ENCODE data around the gene ALG3.
"Not testable (repeated sequence)": the region's sequence is repeated elsewhere in the genome, so short reads cannot be mapped to it uniquely, and the experiment has no call there.

ALG3 gene

DNA sequence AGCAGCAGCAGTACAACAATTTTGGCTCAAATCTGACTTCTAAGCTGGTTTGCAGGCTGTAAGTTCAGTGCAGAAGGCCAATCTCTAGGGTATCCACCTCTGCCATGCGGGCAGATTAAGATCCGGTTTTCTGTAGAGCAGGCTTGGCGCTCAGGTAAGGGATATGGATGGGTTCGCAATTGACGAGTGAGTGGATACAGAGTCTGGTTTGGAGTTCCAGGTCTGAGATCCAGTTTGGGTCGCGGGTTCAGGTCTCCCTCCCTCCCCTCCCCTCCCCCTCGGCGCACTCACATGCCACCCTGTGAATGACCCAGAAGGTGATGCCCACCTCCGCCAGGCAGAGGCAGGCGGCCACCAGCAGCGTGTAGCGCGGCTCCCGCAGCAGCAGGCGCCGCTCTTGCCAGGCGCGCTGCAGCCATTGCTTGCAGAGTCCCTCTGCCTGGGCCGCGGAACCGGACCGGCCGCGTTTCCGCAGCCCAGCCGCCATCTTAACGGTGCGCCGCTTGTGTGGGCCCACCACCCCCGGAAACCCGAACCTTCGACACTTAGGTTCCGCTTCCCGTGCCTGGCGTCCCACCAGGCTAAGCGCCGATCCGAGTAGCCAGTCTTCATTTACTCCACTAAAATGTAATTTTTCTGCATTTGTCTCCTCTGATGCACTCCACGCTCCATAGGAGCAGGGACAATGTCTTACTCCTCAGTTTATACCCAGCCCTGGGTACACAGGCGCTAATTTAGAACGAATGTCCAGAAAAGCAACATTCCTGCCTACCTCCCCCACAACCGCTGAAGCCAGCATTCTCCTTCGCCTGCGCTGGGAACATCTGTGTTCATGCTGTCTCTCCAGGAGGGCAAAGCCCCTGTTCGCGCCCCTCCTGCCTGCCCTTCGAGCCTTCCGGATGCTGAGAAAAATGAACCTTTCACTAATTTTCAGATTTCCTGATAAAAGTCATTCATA is at the start of gene ALG3:
ALG3 (minus strand) TSS at position 509 of the 958 bp plus-strand sequence; CDS start at position 487, 22 bp downstream.
- peak; percentile 84 for DNase-seq (ENCODE audit: low spot score)

DNA sequence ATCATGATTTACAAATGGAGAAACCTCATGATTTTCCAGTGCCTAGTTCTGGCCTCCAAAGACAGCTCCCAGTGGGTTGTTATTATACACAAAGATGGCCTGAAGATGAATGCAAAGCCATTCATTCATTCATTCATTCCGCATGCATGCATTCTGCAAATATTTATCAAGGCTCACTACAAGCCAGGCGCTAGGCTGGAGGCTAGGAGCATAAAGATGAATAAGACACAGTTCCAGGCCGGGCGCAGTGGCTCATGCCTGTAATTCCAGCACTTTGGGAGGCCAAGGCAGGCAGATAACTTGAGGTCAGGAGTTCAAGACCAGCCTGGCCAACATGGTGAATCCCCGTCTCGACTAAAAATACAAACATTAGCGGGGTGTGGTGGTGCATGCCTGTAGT is 47.9 kb upstream of the ALG3 start:
- DNase-seq (ENCODE audit: low spot score): no peak

DNA sequence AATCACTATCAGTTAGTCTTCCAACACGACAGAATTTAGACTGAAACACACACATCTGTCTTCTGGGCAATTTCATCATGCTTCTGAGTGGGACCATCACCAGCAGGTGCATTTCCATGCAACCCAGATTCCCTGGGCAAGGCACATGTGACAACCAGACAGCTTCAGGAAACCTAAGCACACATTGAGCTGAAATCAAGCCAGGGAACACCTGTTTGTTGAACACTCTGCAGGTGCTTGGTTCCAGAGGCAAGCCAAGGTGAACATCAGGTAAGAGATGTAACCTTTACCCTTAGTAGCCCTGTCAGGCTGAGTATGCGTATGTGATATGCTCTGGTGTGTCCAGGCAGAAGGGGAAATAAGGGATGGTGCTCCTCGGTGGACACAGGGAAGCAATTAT is 47.0 kb upstream of the ALG3 start:
- DNase-seq (ENCODE audit: low spot score): no peak

DNA sequence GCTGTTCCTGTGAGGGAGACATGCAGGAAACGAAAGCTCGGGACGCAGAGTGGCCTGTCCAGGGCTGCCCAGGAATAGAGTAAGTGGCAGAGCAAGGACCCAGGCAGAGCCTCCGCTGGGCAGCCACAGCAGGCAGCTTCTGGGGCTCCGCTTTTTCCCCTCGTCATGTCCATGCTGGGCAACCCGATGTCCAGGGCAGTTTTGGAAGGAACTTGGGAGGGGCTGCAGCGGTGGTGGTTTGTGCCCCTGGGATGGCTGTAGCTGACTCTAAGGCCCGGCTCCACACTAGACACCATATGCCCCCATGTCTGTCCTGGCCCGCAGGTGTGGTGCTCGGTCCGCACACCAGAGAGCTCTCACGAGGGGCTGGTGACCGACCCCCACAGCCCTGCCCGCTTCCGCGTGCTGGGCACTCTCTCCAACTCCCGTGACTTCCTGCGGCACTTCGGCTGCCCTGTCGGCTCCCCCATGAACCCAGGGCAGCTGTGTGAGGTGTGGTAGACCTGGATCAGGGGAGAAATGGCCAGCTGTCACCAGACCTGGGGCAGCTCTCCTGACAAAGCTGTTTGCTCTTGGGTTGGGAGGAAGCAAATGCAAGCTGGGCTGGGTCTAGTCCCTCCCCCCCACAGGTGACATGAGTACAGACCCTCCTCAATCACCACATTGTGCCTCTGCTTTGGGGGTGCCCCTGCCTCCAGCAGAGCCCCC is 43.1 kb upstream of the ALG3 start:
- no peak for DNase-seq (ENCODE audit: low spot score)

DNA sequence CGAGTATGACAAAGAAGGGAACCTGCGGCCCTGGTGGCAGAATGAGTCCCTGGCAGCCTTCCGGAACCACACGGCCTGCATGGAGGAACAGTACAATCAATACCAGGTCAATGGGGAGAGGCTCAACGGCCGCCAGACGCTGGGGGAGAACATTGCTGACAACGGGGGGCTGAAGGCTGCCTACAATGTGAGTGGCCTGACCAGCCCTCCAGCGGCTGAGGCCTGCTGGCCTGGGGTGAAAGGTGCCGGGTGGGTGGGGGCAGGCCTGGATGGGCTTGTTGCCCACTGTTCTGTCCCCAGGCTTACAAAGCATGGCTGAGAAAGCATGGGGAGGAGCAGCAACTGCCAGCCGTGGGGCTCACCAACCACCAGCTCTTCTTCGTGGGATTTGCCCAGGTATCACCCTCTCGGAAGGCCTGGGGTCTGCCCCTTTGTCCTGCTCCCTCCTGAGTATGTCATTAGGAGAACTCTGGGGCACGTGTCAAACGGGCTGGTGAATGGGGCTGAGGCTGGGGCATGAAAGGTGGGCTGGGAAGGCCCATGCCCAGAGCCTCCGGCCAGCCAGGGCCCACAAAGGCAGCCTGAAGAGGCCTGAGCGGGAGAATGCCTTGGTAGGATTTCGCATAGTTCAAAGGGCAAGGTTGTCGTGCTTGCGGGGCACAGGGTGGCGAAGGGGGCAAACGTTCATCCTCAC is 42.4 kb upstream of the ALG3 start:
- no peak for DNase-seq (ENCODE audit: low spot score)

DNA sequence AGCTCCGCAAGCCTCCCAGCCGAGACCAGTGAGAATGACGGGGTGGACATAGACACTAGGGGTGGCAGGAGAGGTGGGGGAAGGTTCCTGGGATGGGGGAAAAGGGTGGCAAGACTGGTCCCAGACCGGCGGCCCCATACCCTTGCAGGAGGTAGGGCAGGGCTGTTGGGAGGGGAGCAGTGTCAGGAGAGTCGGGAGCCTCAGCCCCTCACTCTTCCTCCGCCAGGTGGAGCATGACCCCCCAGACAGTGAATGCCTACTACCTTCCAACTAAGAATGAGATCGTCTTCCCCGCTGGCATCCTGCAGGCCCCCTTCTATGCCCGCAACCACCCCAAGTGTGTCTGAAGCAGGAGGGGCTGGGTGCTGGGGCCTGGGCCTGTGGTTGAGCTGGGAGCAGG is 41.6 kb upstream of the ALG3 start:
- no peak for DNase-seq (ENCODE audit: low spot score)

DNA sequence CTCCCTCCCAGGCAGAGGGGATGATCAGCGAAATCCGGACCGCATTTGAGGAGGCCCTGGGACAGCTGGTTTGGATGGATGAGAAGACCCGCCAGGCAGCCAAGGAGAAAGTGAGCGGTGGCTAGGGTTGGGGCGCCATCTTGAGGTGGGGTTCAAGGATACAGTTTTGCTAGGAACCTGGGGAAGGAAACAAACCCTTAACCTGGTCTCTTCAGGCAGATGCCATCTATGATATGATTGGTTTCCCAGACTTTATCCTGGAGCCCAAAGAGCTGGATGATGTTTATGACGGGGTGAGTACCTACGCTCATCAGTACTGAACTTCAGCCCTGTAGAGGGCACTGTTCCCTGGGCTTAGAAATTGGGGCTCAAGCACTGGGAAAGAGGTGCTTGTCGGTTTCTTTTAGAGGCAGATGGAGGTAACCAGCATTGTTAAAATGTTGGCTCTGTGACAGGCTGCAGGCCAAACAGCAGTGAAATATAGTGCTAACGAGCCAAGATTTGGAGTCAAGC is 40.7 kb upstream of the ALG3 start:
- DNase-seq (ENCODE audit: low spot score): peak; percentile 64

DNA sequence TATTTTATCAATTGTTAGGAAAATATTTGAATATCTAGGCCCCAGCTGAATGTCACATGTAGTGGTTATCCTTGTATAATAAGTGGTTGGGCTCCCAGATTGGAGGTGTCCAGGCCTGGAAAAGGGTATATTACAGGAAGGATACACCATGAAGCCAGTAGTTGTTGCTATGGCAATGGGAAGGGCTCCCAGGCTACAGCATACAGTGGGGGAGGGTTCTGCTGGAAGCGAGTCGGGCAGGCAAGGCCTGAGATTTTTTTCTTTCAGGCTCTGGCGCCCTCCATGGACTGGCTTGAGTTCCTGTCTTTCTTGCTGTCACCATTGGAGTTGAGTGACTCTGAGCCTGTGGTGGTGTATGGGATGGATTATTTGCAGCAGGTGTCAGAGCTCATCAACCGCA is 35.9 kb upstream of the ALG3 start:
- no peak for DNase-seq (ENCODE audit: low spot score)

DNA sequence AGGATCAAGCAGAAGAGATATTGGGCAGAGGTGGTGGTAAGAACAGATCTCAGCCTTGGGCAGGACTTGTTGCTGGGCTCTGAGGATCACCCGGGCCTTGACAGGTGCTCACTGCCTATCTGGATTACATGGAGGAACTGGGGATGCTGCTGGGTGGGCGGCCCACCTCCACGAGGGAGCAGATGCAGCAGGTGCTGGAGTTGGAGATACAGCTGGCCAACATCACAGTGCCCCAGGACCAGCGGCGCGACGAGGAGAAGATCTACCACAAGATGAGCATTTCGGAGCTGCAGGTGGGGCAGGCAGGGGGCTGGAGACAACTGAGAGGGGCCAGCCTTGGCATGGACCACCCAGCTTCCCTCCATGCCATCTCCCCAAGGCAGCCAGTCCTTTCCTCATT is 34.9 kb upstream of the ALG3 start:
- DNase-seq (ENCODE audit: low spot score): no peak

DNA sequence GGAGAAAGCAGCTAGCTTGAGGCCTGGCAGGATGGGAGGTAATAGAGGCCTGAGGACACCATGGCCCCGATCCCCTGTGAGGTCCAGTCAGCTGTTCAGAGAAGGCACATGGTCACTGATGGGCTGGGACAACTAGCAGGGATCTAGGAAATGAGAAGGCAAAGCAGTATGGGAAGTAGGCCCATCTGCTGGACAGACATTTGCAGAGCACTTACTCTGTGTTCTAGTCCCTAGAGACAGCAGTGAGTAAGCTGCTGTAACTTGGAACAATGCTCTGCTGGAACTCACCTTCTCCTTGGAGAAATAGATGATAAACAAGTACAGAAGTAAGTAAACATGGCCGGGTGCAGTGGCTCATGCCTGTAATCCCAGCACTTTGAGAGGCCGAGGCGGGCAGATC is 34.2 kb upstream of the ALG3 start:
- no peak for DNase-seq (ENCODE audit: low spot score)

DNA sequence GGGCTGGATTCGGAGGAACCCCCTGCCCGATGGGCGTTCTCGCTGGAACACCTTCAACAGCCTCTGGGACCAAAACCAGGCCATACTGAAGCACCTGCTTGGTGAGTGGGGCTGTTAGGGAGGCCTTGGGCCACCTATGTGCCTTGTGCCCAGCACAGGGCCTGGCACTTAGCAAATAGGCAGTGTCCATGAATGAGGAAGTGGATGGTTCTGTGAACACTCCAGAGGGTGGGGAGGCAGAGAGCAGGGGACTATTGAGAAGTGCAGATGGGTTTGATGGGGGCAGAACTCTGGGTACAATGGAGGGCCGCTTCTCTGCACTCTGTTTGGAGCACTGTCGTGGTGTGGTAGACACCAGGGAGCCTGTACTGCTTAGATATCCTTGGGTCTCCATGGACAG is 28.6 kb upstream of the ALG3 start:
- DNase-seq (ENCODE audit: low spot score): no peak

DNA sequence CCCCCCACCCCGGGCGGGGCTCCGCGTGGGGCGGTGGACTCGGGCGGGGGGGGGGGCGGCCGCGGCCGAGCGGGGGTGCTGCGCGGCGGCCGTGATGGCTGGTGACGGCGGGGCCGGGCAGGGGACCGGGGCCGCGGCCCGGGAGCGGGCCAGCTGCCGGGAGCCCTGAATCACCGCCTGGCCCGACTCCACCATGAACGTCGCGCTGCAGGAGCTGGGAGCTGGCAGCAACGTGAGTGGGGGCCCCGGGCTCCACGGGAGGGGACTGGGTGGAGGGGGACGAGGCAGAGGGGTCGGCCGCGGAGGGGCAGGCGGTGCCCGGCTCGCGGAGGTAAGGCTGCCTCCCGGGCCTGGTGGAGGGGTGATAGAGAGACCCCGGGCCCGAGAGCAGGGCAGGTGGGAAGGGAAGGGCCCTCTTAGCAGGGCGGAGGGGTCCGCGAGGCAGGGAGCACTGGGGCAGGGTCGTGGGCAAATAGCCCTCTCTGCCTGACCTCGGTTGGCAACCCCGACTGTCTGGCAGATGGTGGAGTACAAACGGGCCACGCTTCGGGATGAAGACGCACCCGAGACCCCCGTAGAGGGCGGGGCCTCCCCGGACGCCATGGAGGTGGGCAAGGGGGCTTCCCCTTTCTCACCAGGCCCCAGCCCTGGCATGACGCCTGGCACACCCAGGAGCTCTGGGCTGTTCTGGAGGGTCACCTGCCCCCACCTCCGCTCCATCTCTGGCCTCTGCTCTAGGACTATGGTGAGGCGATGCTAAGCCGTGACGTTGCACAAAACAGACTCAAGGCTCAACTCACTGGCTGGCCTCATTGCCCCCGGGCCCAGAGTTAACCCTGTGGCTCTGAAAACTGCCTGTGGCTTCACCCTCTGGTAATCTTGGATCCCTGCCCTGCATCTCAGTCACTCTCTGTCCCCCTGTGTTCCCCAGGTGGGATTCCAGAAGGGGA is 27.5 kb upstream of the ALG3 start, which contains the start of gene ECE2:
ECE2 (plus strand) TSS at position 62 of the 950 bp plus-strand sequence; CDS start at position 194, 132 bp downstream.
- no peak for DNase-seq (ENCODE audit: low spot score)

DNA sequence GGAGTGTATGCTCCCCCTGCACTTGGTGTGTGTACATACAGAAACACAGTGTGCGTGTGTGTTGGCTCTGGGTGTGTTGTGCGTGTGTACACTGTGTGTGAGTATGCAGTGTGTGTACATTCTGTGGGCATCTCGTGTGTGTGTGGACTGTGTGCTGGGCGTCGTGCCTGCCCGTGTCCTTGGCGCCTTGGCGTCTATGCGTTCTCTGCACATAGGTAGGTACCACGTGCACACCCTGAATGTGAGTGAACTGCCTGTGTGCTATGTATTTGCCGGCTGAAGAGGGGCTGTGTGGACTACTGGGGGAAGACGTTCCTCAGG is 26.6 kb upstream of the ALG3 start:
- no peak for DNase-seq (ENCODE audit: low spot score)

DNA sequence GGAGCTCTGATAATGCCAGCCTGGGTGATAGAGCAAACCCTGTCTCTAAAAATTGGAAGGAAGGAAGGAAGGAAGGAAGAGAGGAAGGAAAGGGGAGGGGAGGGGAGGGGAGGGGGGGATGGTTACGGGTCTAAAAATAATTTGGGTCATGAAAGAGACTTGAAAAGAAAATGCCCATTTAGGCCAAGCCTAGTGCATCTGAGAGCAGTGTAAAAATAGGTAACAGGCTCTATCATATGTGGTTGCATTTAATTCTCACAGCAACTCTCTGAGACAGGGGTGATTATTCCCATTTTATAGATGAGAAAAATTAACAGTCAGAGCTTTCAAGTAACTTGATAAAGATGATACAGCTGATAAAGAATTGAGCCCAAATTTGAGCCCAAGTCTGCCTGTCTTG is 23.5 kb upstream of the ALG3 start:
- no peak for DNase-seq (ENCODE audit: low spot score)

DNA sequence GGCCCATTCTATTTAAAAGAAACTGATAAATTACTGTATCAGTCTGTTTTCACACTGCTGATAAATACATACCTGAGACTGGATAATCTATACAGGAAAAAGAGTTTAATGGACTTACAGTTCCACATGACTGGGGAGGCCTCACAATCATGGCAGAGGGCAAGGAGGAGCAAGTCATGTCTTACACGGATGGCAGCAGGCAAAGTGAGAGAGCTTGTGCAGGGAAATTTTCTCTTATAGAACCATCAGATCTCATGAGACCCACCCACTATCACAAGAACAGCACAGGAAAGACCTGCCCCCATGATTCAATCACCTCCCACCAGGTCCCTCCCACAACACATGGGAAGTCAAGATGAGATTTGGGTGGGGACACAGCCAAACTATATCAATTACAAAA is 18.5 kb upstream of the ALG3 start:
- DNase-seq (ENCODE audit: low spot score): not testable (repeated sequence)

DNA sequence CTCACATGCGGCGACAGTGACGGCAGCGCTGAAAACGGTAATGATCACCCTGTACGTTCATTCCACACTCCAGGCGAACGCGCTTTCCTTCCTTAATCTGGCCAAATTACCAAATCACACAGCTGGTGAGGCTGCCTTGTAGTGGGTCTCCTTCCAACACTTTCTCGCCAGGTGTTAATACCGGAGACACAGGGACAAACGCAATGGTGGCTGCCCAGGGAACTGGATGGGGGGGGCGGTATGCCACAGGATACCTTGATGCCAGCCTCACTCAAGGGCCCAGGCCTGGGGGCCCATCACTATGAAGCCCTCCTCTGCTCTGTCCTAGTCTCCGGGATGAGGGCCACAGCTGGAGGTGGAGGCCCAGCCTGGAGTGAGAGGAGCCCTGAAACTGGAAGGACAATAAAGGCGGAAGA is 14.0 kb upstream of the ALG3 start:
- DNase-seq (ENCODE audit: low spot score): no peak

DNA sequence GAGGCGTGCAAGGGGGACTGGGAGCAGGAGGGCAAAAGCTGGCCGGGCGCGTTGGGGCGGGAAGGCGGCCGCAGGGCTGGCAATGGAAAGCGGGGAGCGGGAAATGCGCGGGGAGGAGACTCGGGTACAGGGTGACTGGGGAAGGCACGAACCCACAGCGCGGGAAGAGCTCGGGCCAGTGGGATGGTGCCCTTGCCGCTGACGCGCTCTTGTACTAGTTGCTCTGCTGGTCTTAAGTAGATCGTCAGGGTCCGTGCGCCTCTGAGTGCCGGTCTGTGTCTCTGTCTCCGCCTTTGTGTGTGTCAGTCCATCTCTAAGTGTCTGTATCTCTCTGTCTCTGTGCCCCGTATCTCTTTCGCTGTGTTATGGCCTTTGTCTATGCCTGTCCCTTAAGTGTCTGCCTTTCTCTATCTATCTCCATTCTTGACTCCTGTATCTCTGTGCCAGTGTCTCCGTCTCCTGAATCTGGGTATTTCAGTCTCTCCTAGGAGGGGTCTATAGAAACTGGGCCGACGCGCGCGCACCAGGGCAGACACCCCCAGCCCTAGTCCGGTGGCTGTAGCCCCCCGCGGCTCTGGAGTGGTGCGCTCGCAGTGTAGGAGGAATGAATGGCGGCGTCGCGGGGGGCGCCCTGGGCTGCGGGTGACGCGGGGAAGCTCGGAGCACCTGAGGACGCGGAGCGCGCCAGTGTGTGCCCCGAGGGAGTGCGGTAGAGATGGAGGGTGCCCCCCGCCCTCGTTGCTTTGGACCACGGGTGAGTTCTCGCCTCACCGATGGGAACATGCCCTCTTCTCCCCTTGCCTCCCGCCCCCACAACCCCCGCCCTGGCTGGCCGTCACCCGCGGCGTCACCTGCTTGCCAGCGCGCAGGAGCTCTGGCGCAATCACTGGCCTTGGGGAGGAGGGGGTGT is 13.3 kb upstream of the ALG3 start:
- DNase-seq (ENCODE audit: low spot score): no peak

DNA sequence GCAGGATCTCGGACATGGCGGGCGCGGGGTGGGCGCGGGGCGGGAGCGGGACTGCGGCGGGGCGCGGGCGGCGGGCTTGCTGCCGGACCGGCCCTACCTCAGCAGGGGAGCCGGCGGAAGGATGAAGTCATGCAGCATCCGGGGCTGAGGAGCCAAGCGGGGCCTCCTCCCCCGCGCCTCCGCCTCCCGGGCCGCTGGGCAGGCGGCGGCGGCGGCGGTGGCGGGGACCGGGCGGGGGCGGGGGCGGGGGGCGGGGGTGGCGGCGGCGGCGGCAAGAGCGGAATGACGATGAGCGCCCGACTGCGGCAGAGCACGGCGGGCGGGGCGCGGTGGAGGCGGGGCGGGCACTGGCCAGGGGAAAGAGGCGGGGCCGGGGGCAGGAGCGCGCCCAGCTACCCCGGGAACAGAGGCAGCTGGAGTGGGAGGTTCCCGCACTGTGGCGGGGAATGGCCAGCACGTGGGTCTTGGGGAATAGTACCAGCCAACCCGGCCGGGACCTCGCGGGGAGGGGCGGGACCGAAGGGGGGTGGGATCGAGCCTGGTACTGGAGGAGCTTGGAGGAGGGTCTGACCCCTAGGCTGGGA is 12.6 kb upstream of the ALG3 start, which contains the start of gene CAMK2N2:
CAMK2N2 (minus strand) TSS at position 284 of the 584 bp plus-strand sequence; CDS start at position 16, 268 bp downstream.
- peak; percentile 58 for DNase-seq (ENCODE audit: low spot score)

DNA sequence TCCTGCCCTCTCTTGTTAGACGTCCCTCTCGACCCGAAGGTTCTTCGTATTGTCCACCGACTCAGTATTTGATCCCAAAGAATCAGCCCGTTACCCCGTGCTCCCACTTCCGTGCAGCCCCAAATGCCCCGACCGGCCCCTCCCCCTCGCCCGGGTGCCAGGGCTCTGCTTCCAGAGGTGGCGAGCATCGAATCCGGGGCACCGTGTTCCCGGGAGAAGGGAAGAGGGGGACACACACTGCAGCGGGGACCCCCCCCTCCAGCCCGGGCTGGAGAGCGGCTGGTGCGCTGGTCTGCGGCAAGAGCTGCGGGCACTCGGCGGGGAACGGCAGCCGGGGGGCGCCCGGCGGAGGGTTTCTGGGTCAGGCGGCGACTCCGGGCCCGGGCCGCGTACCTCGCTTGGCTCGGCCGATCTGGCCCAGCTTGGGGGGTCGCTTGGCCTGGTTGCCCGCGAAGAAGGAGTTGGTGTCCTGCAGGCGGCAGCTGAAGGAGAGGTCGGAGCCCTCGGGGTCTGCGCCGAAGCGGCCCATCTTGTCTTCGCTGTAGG is 12.0 kb upstream of the ALG3 start:
- DNase-seq (ENCODE audit: low spot score): no peak

Measured in germinal center (tissue), 1 donor.